GM12878 (cell line): ENCODE measurements around the gene MFAP3L. TPM values are rescaled to one million over a fixed set of nuclear protein-coding genes. Genes with fewer than 3 reads are reported as not detected.

Source experiments
- ATAC-seq: fragments of 200-7000 bp; cut with Tn5 transposase; 3 replicates; pipeline ENCODE4 v1.9.1; 2020; ENCODE audit warnings: mild to moderate bottlenecking, moderate library complexity
- BruUV-seq: library from RNA; stranded (reverse); fragments of 400-500 nt; replicated peaks from 2 replicates; lab custom pipeline; 2021; lab: Mats Ljungman, UMichigan
- CTCF ChIA-PET: fragments of 300-600 bp; sonication (Branson Sonifier 250); formaldehyde crosslinking; extraction: SDS; loops from one replicate; lab custom pipeline; 2021; ENCODE audit warnings: inconsistent platforms; lab: Yijun Ruan, JAX
- POLR2A ChIA-PET: fragments of 350-600 bp; formaldehyde crosslinking; extraction: SDS; loops from one replicate; lab custom pipeline; 2021; ENCODE audit warnings: inconsistent platforms; lab: Charles Lee
- RAD21 ChIA-PET: fragments of 300-600 bp; sonication (Branson Sonifier 250); formaldehyde crosslinking; loops from one replicate; lab custom pipeline; 2023; ENCODE audit warnings: antibody characterized with exemption; ENCODE audit not compliant: unreplicated experiment; lab: Charles Lee
- SMC1A ChIA-PET: fragments of 300-600 bp; sonication (Branson Sonifier 250); formaldehyde crosslinking; loops from one replicate; lab custom pipeline; 2023; ENCODE audit not compliant: unreplicated experiment, uncharacterized antibody; lab: Charles Lee
- DNase-seq: peaks from one replicate; pipeline ENCODE4 v3.0.0-alpha.2; 2011; ENCODE audit warnings: low read depth, low spot score
- FAIRE-seq: peaks from 3 replicates; lab custom pipeline; 2011; peaks lifted over from hg19 to GRCh38; lab: Jason Lieb, UNC
- H2AFZ ChIP-seq: 2 replicates; pipeline ENCODE4 v1.6.0; 2011; ENCODE audit warnings: low read depth, low read length, control low read depth; ENCODE audit not compliant: control insufficient read depth
- H3K27ac ChIP-seq: 2 replicates; pipeline ENCODE4 v1.5.1; 2011; ENCODE audit warnings: control low read depth; ENCODE audit not compliant: control insufficient read depth, insufficient read depth
- H3K27me3 ChIP-seq, 2 experiments: replicated peaks in 1 of 2; 2 replicates each; pipeline versions ENCODE4 v1.6.0 to v1.6.1; 2011; ENCODE audit warnings: low read length in 1 of 2; ENCODE audit not compliant: control insufficient read depth in 2 of 2, insufficient read depth in 2 of 2
- H3K36me3 ChIP-seq, 2 experiments: 2 replicates each; pipeline ENCODE4 v1.5.1; 2011; ENCODE audit warnings: low read length in 1 of 2; ENCODE audit not compliant: control insufficient read depth in 2 of 2, insufficient read depth in 2 of 2
- H3K4me1 ChIP-seq: 2 replicates; pipeline ENCODE4 v1.6.1; 2011; ENCODE audit warnings: mild to moderate bottlenecking, low read length, moderate library complexity, mixed read lengths; ENCODE audit not compliant: control insufficient read depth, insufficient read depth
- H3K4me2 ChIP-seq: 2 replicates; pipeline ENCODE4 v1.6.0; 2011; ENCODE audit warnings: control low read depth; ENCODE audit not compliant: control insufficient read depth, insufficient read depth
- H3K4me3 ChIP-seq: fragments of 200-600 bp; sonication (generic); 2 replicates; pipeline ENCODE4 v1.5.1; 2016
- H3K79me2 ChIP-seq: 2 replicates; pipeline ENCODE4 v1.6.0; 2011; ENCODE audit warnings: low read length; ENCODE audit not compliant: control insufficient read depth, insufficient read depth
- H3K9ac ChIP-seq: 2 replicates; pipeline ENCODE4 v1.8.0; 2011; ENCODE audit warnings: low read length, control low read depth, mixed read lengths; ENCODE audit not compliant: control insufficient read depth, insufficient read depth
- H3K9me3 ChIP-seq: replicated peaks from 3 replicates; pipeline ENCODE4 v1.5.1; 2011; ENCODE audit warnings: mild to moderate bottlenecking, low read length; ENCODE audit not compliant: control insufficient read depth, insufficient read depth
- H4K20me1 ChIP-seq: 2 replicates; pipeline ENCODE4 v1.6.0; 2011; ENCODE audit not compliant: control insufficient read depth, insufficient read depth
- BRCA1 ChIP-seq: IDR thresholded peaks from 2 replicates; pipeline ENCODE4 v1.6.1; 2011; ENCODE audit warnings: low read depth, low read length, improper control_type of control experiment
- GABPA ChIP-seq: IDR thresholded peaks from 2 replicates; pipeline ENCODE4 v1.6.1; 2014; ENCODE audit warnings: antibody characterized with exemption, low read depth, mild to moderate bottlenecking, inconsistent platforms
- IKZF2 ChIP-seq, 2 experiments: fragments of 450-650 bp; IDR thresholded peaks; 2 replicates each; pipeline ENCODE4 v1.6.1; 2017; ENCODE audit warnings: mild to moderate bottlenecking in 2 of 2, moderate library complexity in 2 of 2
- MAX ChIP-seq: IDR thresholded peaks from 2 replicates; pipeline ENCODE4 v1.6.1; 2012; ENCODE audit warnings: low read depth, low read length, improper control_type of control experiment
- NFIC ChIP-seq: IDR thresholded peaks from 2 replicates; pipeline ENCODE4 v1.6.1; 2012; ENCODE audit warnings: low read depth, mild to moderate bottlenecking, inconsistent platforms, low read length, moderate library complexity
- POU2F2 ChIP-seq: IDR thresholded peaks from 3 replicates; pipeline ENCODE4 v1.6.1; 2011; ENCODE audit warnings: low read depth, mild to moderate bottlenecking, low read length, borderline replicate concordance
- PRDM15 ChIP-seq: fragments of 450-650 bp; formaldehyde crosslinking; IDR thresholded peaks from 2 replicates; pipeline ENCODE4 v1.4.0; 2020; ENCODE audit warnings: mild to moderate bottlenecking, moderate library complexity
- SMC3 ChIP-seq: IDR thresholded peaks from 2 replicates; pipeline ENCODE4 v1.6.1; 2011; ENCODE audit warnings: low read length, improper control_type of control experiment, borderline replicate concordance
- ZBED1 ChIP-seq: IDR thresholded peaks from 2 replicates; pipeline ENCODE4 v1.6.1; 2016; ENCODE audit warnings: borderline replicate concordance
- WGBS: methylation state at CpG from one replicate; pipeline ENCODE4 v1.1.6; 2016; ENCODE audit warnings: low lambda C conversion rate; ENCODE audit not compliant: insufficient replicate concordance, insufficient coverage; ENCODE audit errors: missing lambda C conversion rate; 5-methylcytosine and 5-hydroxymethylcytosine counted together
- in situ Hi-C: fragments of 300-500 bp; cut with MboI; formaldehyde crosslinking; loops from 9 replicates; pipeline ENCODE4 v1.14.3; 2018; ENCODE audit warnings: mixed read lengths
- intact Hi-C: fragments of 100-400 bp; cut with micrococcal nuclease; formaldehyde crosslinking; loops from one replicate; pipeline ENCODE4 v1.14.2; 2022; ENCODE audit not compliant: unreplicated experiment
- polyA plus RNA-seq, 11 experiments: library from polyadenylated mRNA; depleted of rRNA in 4 of 11; unstranded in 6 of 11; stranded (reverse) in 5 of 11; fragments of >200 nt; fragmentation: Nextera tagmentation in 4 of 11; fragmentation: Illumina TruSeq in 1 of 11; extraction: Ambion mirVana in 4 of 11; extraction: Trizol in 1 of 11; gene quantifications; 1 replicate in 1 of 11; 2 replicates in 10 of 11; pipeline versions ENCODE4 v1.2.1 to v1.2.3, GENCODE V29; 2011 to 2016; ENCODE audit warnings: inconsistent platforms in 2 of 11, missing spikeins in 2 of 11, low read depth in 1 of 11
- total RNA-seq, 4 experiments: library from RNA; depleted of rRNA in 3 of 4; stranded (reverse); fragments of >200 nt in 3 of 4; fragmentation: Illumina TruSeq in 1 of 4; extraction: Trizol in 1 of 4; gene quantifications; 2 replicates each; pipeline versions ENCODE4 v1.2.1 to v1.2.3, GENCODE V29; 2013 to 2021
- TF ChIP-seq, protein P1 (sequence below): fragments of 450-650 bp; IDR thresholded peaks from 2 replicates; pipeline ENCODE4 v1.6.1; 2016; ENCODE audit warnings: mild to moderate bottlenecking, moderate library complexity, borderline replicate concordance

Gene MFAP3L
- total and polyA plus RNA-seq, 10 of the 15 experiments (the other 5 are each of a cell fraction or from before 2014, with no cell fraction given): 0.10 to 3.0 TPM; not detected in 8

- RAD21 ChIA-PET: no interaction called here
- Histone ChIP-seq H3K27ac (no peak overlapping the region), H3K79me2 (no peaks in the 10 kb centered on the region), H3K36me3 (no peaks in the 10 kb centered on the region), H2AFZ (no peak overlapping the region), H3K4me3 (no peak overlapping the region), H3K9me3 (no peaks in the 10 kb centered on the region), H4K20me1 (no peaks in the 10 kb centered on the region), H3K4me1 (no peaks in the 10 kb centered on the region), H3K27me3 (no peaks in the 10 kb centered on the region), H3K9ac (no peak overlapping the region), H3K4me2 (no peak overlapping the region)
- DNase-seq (no peak), FAIRE-seq (no peak), ATAC-seq (no peak)
- CTCF ChIA-PET: interaction anchor here (0.6 to 2.9 kb wide), 6 partner anchors 226 to 437 kb away, joined by 3 to 23 read pairs (median 4); partner anchors contain the start of gene NEK1
- 64% methylated on average over 6 of the region's 6 CpGs for WGBS
- SMC1A ChIA-PET: interaction anchor here (0.6 kb wide), 1 partner anchor 1324 kb away, joined by 3 read pairs; no protein-coding TSS in a partner anchor
- BruUV-seq: no TSS peak
- in situ Hi-C loops: loop anchor here (5.0 to 10.0 kb wide), 2 partner anchors 237 to 1125 kb away; no protein-coding TSS in a partner anchor
- intact Hi-C loops: no loop called here
- POLR2A ChIA-PET: no interaction called here
- no peak for TF ChIP-seq PRDM15
- TF ChIP-seq POU2F2: no peak
- no peak for TF ChIP-seq NFIC
- no peak for TF ChIP-seq IKZF2 (IDR thresholded peaks at IDR 0.05)
- no peak for TF ChIP-seq BRCA1
- TF ChIP-seq, protein P1, sequence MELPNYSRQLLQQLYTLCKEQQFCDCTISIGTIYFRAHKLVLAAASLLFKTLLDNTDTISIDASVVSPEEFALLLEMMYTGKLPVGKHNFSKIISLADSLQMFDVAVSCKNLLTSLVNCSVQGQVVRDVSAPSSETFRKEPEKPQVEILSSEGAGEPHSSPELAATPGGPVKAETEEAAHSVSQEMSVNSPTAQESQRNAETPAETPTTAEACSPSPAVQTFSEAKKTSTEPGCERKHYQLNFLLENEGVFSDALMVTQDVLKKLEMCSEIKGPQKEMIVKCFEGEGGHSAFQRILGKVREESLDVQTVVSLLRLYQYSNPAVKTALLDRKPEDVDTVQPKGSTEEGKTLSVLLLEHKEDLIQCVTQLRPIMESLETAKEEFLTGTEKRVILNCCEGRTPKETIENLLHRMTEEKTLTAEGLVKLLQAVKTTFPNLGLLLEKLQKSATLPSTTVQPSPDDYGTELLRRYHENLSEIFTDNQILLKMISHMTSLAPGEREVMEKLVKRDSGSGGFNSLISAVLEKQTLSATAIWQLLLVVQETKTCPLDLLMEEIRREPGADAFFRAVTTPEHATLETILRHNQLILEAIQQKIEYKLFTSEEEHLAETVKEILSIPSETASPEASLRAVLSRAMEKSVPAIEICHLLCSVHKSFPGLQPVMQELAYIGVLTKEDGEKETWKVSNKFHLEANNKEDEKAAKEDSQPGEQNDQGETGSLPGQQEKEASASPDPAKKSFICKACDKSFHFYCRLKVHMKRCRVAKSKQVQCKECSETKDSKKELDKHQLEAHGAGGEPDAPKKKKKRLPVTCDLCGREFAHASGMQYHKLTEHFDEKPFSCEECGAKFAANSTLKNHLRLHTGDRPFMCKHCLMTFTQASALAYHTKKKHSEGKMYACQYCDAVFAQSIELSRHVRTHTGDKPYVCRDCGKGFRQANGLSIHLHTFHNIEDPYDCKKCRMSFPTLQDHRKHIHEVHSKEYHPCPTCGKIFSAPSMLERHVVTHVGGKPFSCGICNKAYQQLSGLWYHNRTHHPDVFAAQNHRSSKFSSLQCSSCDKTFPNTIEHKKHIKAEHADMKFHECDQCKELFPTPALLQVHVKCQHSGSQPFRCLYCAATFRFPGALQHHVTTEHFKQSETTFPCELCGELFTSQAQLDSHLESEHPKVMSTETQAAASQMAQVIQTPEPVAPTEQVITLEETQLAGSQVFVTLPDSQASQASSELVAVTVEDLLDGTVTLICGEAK: no peak
- no peak for TF ChIP-seq GABPA
- TF ChIP-seq MAX: no peak
- TF ChIP-seq ZBED1: no peak
- no peak for TF ChIP-seq SMC3
Observed at GRCh38 chr4:170049766-170050165, 23.6 kb upstream of the MFAP3L start.
